ENCODE results near the gene ATG14.

GRCh38 chr14:55446127-55446736, 34.6 kb upstream of the ATG14 start:
- TF ChIP-seq CTCF (conservative IDR thresholded peaks at IDR 0.05), result peak; percentile 90
- TF ChIP-seq ZFX (IDR thresholded peaks at IDR 0.05), result no peak
